IMR-90 (cell line): ENCODE measurements around the gene SRPK2. TPM values are rescaled to one million over a fixed set of nuclear protein-coding genes. Genes with fewer than 3 reads are reported as not detected.

Source experiments
- ATAC-seq: fragments of 200-7000 bp; cut with Tn5 transposase; 2 replicates; pipeline ENCODE4 v1.9.1; 2020; ENCODE audit warnings: low read depth, mild to moderate bottlenecking, moderate library complexity
- BruUV-seq: library from RNA; stranded (reverse); fragments of 400-500 nt; replicated peaks from 2 replicates; lab custom pipeline; 2021; lab: Mats Ljungman, UMichigan
- CTCF ChIA-PET: fragments of 300-600 bp; formaldehyde crosslinking; extraction: SDS; loops from one replicate; lab custom pipeline; 2021; ENCODE audit warnings: antibody characterized with exemption; lab: Yijun Ruan, JAX
- POLR2A ChIA-PET: fragments of 300-600 bp; sonication (Branson Sonifier 250); formaldehyde crosslinking; loops from one replicate; lab custom pipeline; 2022; ENCODE audit warnings: antibody characterized with exemption; ENCODE audit not compliant: unreplicated experiment; lab: Charles Lee
- DNase-seq: peaks from one replicate; pipeline ENCODE4 v3.0.0; 2013
- H2AFZ ChIP-seq: replicated peaks from 2 replicates; pipeline ENCODE3; 2013; ENCODE audit warnings: low read length, mild to moderate bottlenecking; ENCODE audit not compliant: poor library complexity
- H2AK5ac ChIP-seq: 2 replicates; pipeline ENCODE4 v1.6.1; 2013; ENCODE audit warnings: low read depth, low read length, inconsistent platforms
- H2AK9ac ChIP-seq: replicated peaks from 2 replicates; pipeline ENCODE3; 2013; ENCODE audit warnings: mild to moderate bottlenecking, low read depth, low read length, moderate library complexity; ENCODE audit not compliant: poor library complexity
- H2BK120ac ChIP-seq: 2 replicates; pipeline ENCODE4 v1.6.1; 2013; ENCODE audit warnings: low read depth, low read length, inconsistent platforms
- H2BK15ac ChIP-seq: 3 replicates; pipeline ENCODE4 v1.6.1; 2013; ENCODE audit warnings: low read depth, low read length, inconsistent platforms
- H2BK20ac ChIP-seq: 2 replicates; pipeline ENCODE4 v1.6.1; 2013; ENCODE audit warnings: low read depth, mild to moderate bottlenecking, inconsistent platforms, low read length, moderate library complexity
- H2BK5ac ChIP-seq: 2 replicates; pipeline ENCODE4 v1.6.1; 2013; ENCODE audit warnings: mild to moderate bottlenecking, low read depth, low read length, inconsistent platforms; ENCODE audit not compliant: poor library complexity, severe bottlenecking
- H3K14ac ChIP-seq: replicated peaks from 2 replicates; pipeline ENCODE4 v1.6.1; 2013; ENCODE audit warnings: low read depth, low read length, inconsistent platforms
- H3K18ac ChIP-seq: 2 replicates; pipeline ENCODE4 v1.6.1; 2013; ENCODE audit warnings: low read depth, low read length, control low read depth
- H3K23ac ChIP-seq: 2 replicates; pipeline ENCODE4 v1.6.1; 2013; ENCODE audit warnings: low read depth, low read length, inconsistent platforms
- H3K27ac ChIP-seq: 2 replicates; pipeline ENCODE4 v1.5.1; 2013; ENCODE audit warnings: mild to moderate bottlenecking, control low read depth, low read length; ENCODE audit not compliant: insufficient read depth
- H3K27me3 ChIP-seq: 2 replicates; pipeline ENCODE4 v1.6.1; 2013; ENCODE audit warnings: low read length; ENCODE audit not compliant: control insufficient read depth, insufficient read depth
- H3K36me3 ChIP-seq: 2 replicates; pipeline ENCODE4 v1.6.1; 2013; ENCODE audit warnings: low read length, mixed read lengths; ENCODE audit not compliant: control insufficient read depth, insufficient read depth
- H3K4ac ChIP-seq: 2 replicates; pipeline ENCODE4 v1.6.1; 2013; ENCODE audit warnings: low read depth, low read length, inconsistent platforms
- H3K4me1 ChIP-seq: 2 replicates; pipeline ENCODE4 v1.6.1; 2013; ENCODE audit warnings: low read length, mixed read lengths; ENCODE audit not compliant: control insufficient read depth, insufficient read depth
- H3K4me2 ChIP-seq: 2 replicates; pipeline ENCODE4 v1.6.1; 2013; ENCODE audit warnings: low read depth, mild to moderate bottlenecking, control low read depth, low read length, moderate library complexity
- H3K4me3 ChIP-seq: 2 replicates; pipeline ENCODE4 v1.5.1; 2013; ENCODE audit warnings: low read depth, mild to moderate bottlenecking, control low read depth, low read length, moderate library complexity; ENCODE audit not compliant: insufficient read depth
- H3K56ac ChIP-seq: 2 replicates; pipeline ENCODE4 v1.6.1; 2013; ENCODE audit warnings: low read length, inconsistent platforms; ENCODE audit not compliant: insufficient read depth; ENCODE audit errors: extremely low read depth
- H3K79me1 ChIP-seq, 2 experiments: 2 replicates each; pipeline ENCODE4 v1.6.1; 2013; ENCODE audit warnings: low read length in 2 of 2, inconsistent platforms in 1 of 2, low read depth in 1 of 2
- H3K9ac ChIP-seq: 2 replicates; pipeline ENCODE4 v1.6.1; 2013; ENCODE audit warnings: low read depth, low read length, control low read depth
- H3K9me1 ChIP-seq: 2 replicates; pipeline ENCODE4 v1.6.1; 2013; ENCODE audit warnings: low read length, inconsistent platforms; ENCODE audit not compliant: insufficient read depth
- H3K9me3 ChIP-seq: 2 replicates; pipeline ENCODE4 v1.6.1; 2013; ENCODE audit warnings: low read length; ENCODE audit not compliant: control insufficient read depth, insufficient read depth
- H4K20me1 ChIP-seq: 2 replicates; pipeline ENCODE4 v1.6.1; 2013; ENCODE audit warnings: low read length, inconsistent platforms; ENCODE audit not compliant: insufficient read depth
- H4K5ac ChIP-seq: 2 replicates; pipeline ENCODE4 v1.6.1; 2013; ENCODE audit warnings: mild to moderate bottlenecking, low read depth, low read length, control low read depth
- H4K8ac ChIP-seq, 2 experiments: 2 replicates each; pipeline ENCODE4 v1.6.1; 2013; ENCODE audit warnings: low read depth in 2 of 2, low read length in 2 of 2, control low read depth in 1 of 2, inconsistent platforms in 1 of 2
- H4K91ac ChIP-seq: 2 replicates; pipeline ENCODE4 v1.6.1; 2013; ENCODE audit warnings: low read depth, low read length, inconsistent platforms; ENCODE audit not compliant: insufficient read depth
- CEBPB ChIP-seq: IDR thresholded peaks from 2 replicates; pipeline ENCODE4 v1.6.1; 2012; ENCODE audit warnings: low read depth, low read length, improper control_type of control experiment
- CHD1 ChIP-seq: IDR thresholded peaks from 2 replicates; pipeline ENCODE4 v1.6.1; 2012; ENCODE audit warnings: low read depth, low read length, improper control_type of control experiment
- MAFK ChIP-seq: IDR thresholded peaks from 2 replicates; pipeline ENCODE4 v1.6.1; 2012; ENCODE audit warnings: low read depth, low read length, improper control_type of control experiment
- MAZ ChIP-seq: IDR thresholded peaks from 2 replicates; pipeline ENCODE4 v1.6.1; 2012; ENCODE audit warnings: low read depth, mild to moderate bottlenecking, low read length, improper control_type of control experiment, moderate library complexity, borderline replicate concordance
- SMC3 ChIP-seq: fragments of 150-350 bp; IDR thresholded peaks from 2 replicates; pipeline ENCODE4 v1.6.1; 2016; ENCODE audit warnings: low read depth, mild to moderate bottlenecking, antibody characterized with exemption, low read length, moderate library complexity
- USF2 ChIP-seq: fragments of 150-350 bp; IDR thresholded peaks from 2 replicates; pipeline ENCODE4 v1.6.1; 2017; ENCODE audit warnings: mild to moderate bottlenecking, antibody characterized with exemption, low read length, low read depth
- WGBS, 2 experiments: methylation state at CpG; one replicate each; pipeline versions ENCODE4 v1.1.5 to v1.1.7; 2013; ENCODE audit warnings: missing lambda C conversion rate in 2 of 2; ENCODE audit not compliant: insufficient read length in 1 of 2; ENCODE audit errors: extremely low coverage in 2 of 2; 5-methylcytosine and 5-hydroxymethylcytosine counted together
- dilution Hi-C: fragments of 300-500 bp; cut with HindIII; formaldehyde crosslinking; loops from one replicate; pipeline ENCODE4 v1.14.3; 2018; ENCODE audit warnings: low sequenced_read_pairs; ENCODE audit not compliant: unreplicated experiment
- in situ Hi-C: fragments of 300-500 bp; cut with MboI; formaldehyde crosslinking; loops from 3 replicates; pipeline ENCODE4 v1.14.3; 2019; ENCODE audit warnings: low sequenced_read_pairs, inconsistent platforms, mixed read lengths
- intact Hi-C: fragments of 100-400 bp; cut with micrococcal nuclease; formaldehyde crosslinking; loops from 2 replicates; pipeline ENCODE4 v1.10.0; 2022
- polyA plus RNA-seq, 3 experiments: library from polyadenylated mRNA; depleted of rRNA; stranded (reverse); fragments of >200 nt; gene quantifications; 2 replicates each; pipeline ENCODE4 v1.2.3, GENCODE V29; 2012; ENCODE audit warnings: low replicate concordance in 1 of 3
- total RNA-seq: library from RNA; depleted of rRNA; stranded (reverse); fragments of >200 nt; gene quantifications from 2 replicates; pipeline ENCODE4 v1.2.3, GENCODE V29; 2012

The SRPK2 gene
- total and polyA plus RNA-seq, 2 of the 4 experiments (the other 2 are of a cell fraction), result 13.2 to 33.0 TPM

GRCh38 chr7:105177026-105177425, 211.7 kb downstream of the SRPK2 start:
- no CpG with 5 or more reads among the region's 3 CpGs for WGBS, 2 experiments
- dilution Hi-C loops (no loop called here), intact Hi-C loops (no loop called here)

More at GRCh38 chr7:105177026-105177425, 211.7 kb downstream of the SRPK2 start:
- Histone ChIP-seq H4K91ac (no peak overlapping the region), H2BK20ac (no peak overlapping the region), H3K4me2 (no peak overlapping the region), H3K9me1 (0 out of 2 replicates have a peak, but pooled peaks cover 5% of the 10 kb centered on the region), H2BK120ac (no peak overlapping the region), H2BK5ac (no peak overlapping the region), H3K9me3 (peaks cover 4% of the 10 kb centered on the region; the same call in 1 of the 2 replicates), H2BK15ac (no peak overlapping the region), H2AFZ (no peak overlapping the region), H3K36me3 (no peaks in the 10 kb centered on the region), H3K9ac (no peak overlapping the region), H3K14ac (no peak overlapping the region), H4K5ac (no peak overlapping the region), H4K20me1 (peaks cover 19% of the 10 kb centered on the region; the same call in 1 of the 2 replicates), H4K8ac (no peak overlapping the region), H3K18ac (no peak overlapping the region), H3K79me1 (peaks cover 22 to 40% of the 10 kb centered on the region in 2 experiments), H3K4me3 (no peak overlapping the region), H3K4ac (no peak overlapping the region), H3K56ac (no peak overlapping the region), H3K4me1 (no peaks in the 10 kb centered on the region; the same call in 1 of the 2 replicates), H3K27ac (no peak overlapping the region), H2AK9ac (no peak overlapping the region), H2AK5ac (no peak overlapping the region), H3K27me3 (no peaks in the 10 kb centered on the region), H3K23ac (no peak overlapping the region)
- in situ Hi-C loops, result no loop called here
- no TSS peak for BruUV-seq
- TF ChIP-seq SMC3, result no peak
- no peak for TF ChIP-seq USF2
- no peak for TF ChIP-seq CEBPB
- no peak for TF ChIP-seq MAFK
- TF ChIP-seq MAZ, result no peak
- TF ChIP-seq CHD1, result no peak
- CTCF ChIA-PET, result no interaction called here
- POLR2A ChIA-PET, result interaction anchor here (0.7 kb wide), 1 partner anchor 149 kb away, joined by 3 read pairs; no protein-coding TSS in a partner anchor
- DNase-seq (no peak), ATAC-seq (no peak)
